Sigmoid colon (tissue), 3 donors: ENCODE results near the gene CCL4.

Experiments
- CTCF ChIP-seq, 4 experiments: fragments of 450-650 bp in 3 of 4; fragments of 200-600 bp in 1 of 4; IDR thresholded peaks; one replicate each; pipeline ENCODE4 v1.5.1; 2016 to 2019; ENCODE audit warnings: antibody characterized with exemption in 4 of 4, mild to moderate bottlenecking in 3 of 4, moderate library complexity in 2 of 4
- POLR2A ChIP-seq, 2 donors: fragments of 450-650 bp; IDR thresholded peaks; one replicate each; pipeline ENCODE4 v1.6.1; 2016; ENCODE audit warnings: antibody characterized with exemption in 2 of 2, mild to moderate bottlenecking in 2 of 2, moderate library complexity in 2 of 2

GRCh38 chr17:36124879-36125824 is 21.5 kb downstream of the CCL4 start:
- TF ChIP-seq POLR2A (IDR thresholded peaks at IDR 0.05) (no peak), CTCF (IDR thresholded peaks at IDR 0.05) (no peak)
